GM23338 (cell line): ENCODE data around the gene NEDD4. TPM values are rescaled to one million over a fixed set of nuclear protein-coding genes. Genes with fewer than 3 reads are reported as not detected.

Source experiments
- ATAC-seq: fragments of 200-7000 bp; cut with Tn5 transposase; 3 replicates; pipeline ENCODE4 v1.9.1; 2020
- DNase-seq: peaks from one replicate; pipeline ENCODE4 v3.0.0-alpha.2; 2015; ENCODE audit warnings: low spot score
- H2AFZ ChIP-seq: fragments of 200-600 bp; sonication (generic); 2 replicates; pipeline ENCODE4 v1.8.0; 2016; ENCODE audit warnings: antibody characterized with exemption, mild to moderate bottlenecking, moderate library complexity
- H3F3A ChIP-seq: fragments of 200-600 bp; sonication (generic); replicated peaks from 2 replicates; pipeline ENCODE4 v1.8.0; 2017; ENCODE audit warnings: antibody characterized with exemption, mixed run types, low read depth
- H3K27ac ChIP-seq: fragments of 200-600 bp; sonication (generic); 2 replicates; pipeline ENCODE4 v1.6.1; 2016; ENCODE audit warnings: low read depth
- H3K27me3 ChIP-seq: fragments of 200-600 bp; sonication (generic); 2 replicates; pipeline ENCODE4 v1.8.0; 2016; ENCODE audit warnings: mild to moderate bottlenecking, mixed run types, moderate library complexity; ENCODE audit not compliant: insufficient read depth
- H3K36me3 ChIP-seq: fragments of 200-600 bp; sonication (generic); 2 replicates; pipeline ENCODE4 v1.8.0; 2016; ENCODE audit warnings: mild to moderate bottlenecking; ENCODE audit not compliant: insufficient read depth
- H3K4me1 ChIP-seq: fragments of 200-600 bp; sonication (generic); 2 replicates; pipeline ENCODE4 v1.8.0; 2016; ENCODE audit warnings: mild to moderate bottlenecking, moderate library complexity; ENCODE audit not compliant: insufficient read depth
- H3K4me2 ChIP-seq: fragments of 200-600 bp; sonication (generic); 2 replicates; pipeline ENCODE4 v1.7.1; 2017; ENCODE audit warnings: mixed run types
- H3K4me3 ChIP-seq: fragments of 200-600 bp; sonication (generic); 2 replicates; pipeline ENCODE4 v1.6.1; 2016; ENCODE audit warnings: mixed run types
- H3K79me2 ChIP-seq: fragments of 200-600 bp; sonication (generic); replicated peaks from 2 replicates; pipeline ENCODE4 v1.8.0; 2017; ENCODE audit warnings: mild to moderate bottlenecking; ENCODE audit not compliant: insufficient read depth
- H3K9me2 ChIP-seq: fragments of 200-600 bp; sonication (generic); 2 replicates; pipeline ENCODE4 v1.8.0; 2017; ENCODE audit not compliant: insufficient read depth
- H4K20me1 ChIP-seq: fragments of 200-600 bp; sonication (generic); replicated peaks from 2 replicates; pipeline ENCODE4 v1.8.0; 2017; ENCODE audit warnings: mild to moderate bottlenecking; ENCODE audit not compliant: insufficient read depth
- H3K27ac Mint-ChIP-seq: 2 replicates; pipeline ENCODE4 v1.8.0; 2020; ENCODE audit warnings: inconsistent platforms, mild to moderate bottlenecking, moderate library complexity, mixed read lengths
- H3K27me3 Mint-ChIP-seq: 3 replicates; pipeline ENCODE4 v1.8.0; 2022; ENCODE audit warnings: low read depth, mild to moderate bottlenecking, moderate library complexity, mixed read lengths, inconsistent platforms; ENCODE audit not compliant: insufficient read depth, poor library complexity
- H3K36me3 Mint-ChIP-seq: 3 replicates; pipeline ENCODE4 v1.8.0; 2021; ENCODE audit warnings: low read depth, mild to moderate bottlenecking, inconsistent platforms, moderate library complexity, mixed read lengths
- H3K4me1 Mint-ChIP-seq: 3 replicates; pipeline ENCODE4 v1.8.0; 2020; ENCODE audit warnings: mild to moderate bottlenecking, inconsistent platforms, mixed read lengths
- H3K4me3 Mint-ChIP-seq: 3 replicates; pipeline ENCODE4 v1.8.0; 2021; ENCODE audit warnings: moderate library complexity, mild to moderate bottlenecking, inconsistent platforms, mixed read lengths
- H3K9me3 Mint-ChIP-seq: 3 replicates; pipeline ENCODE4 v1.8.0; 2020; ENCODE audit warnings: moderate library complexity, mild to moderate bottlenecking, inconsistent platforms, mixed read lengths
- CREB1 ChIP-seq: fragments of 250-450 bp; sonication (Bioruptor Pico); IDR thresholded peaks from 2 replicates; pipeline ENCODE4 v1.5.0; 2020; ENCODE audit warnings: low read depth, mild to moderate bottlenecking, moderate library complexity
- CTCF ChIP-seq, 2 experiments: fragments of 200-600 bp in 1 of 2; sonication (generic) in 1 of 2; conservative IDR thresholded peaks; 2 replicates each; pipeline versions ENCODE4 v1.5.1 to v1.6.1; 2016 to 2017; ENCODE audit warnings: antibody characterized with exemption in 2 of 2, low read depth in 2 of 2, mild to moderate bottlenecking in 2 of 2, moderate library complexity in 1 of 2
- ETS1 ChIP-seq: IDR thresholded peaks from 2 replicates; pipeline ENCODE4 v1.6.1; 2016; ENCODE audit warnings: antibody characterized with exemption
- JUNB ChIP-seq: IDR thresholded peaks from one replicate; pipeline ENCODE4 v1.6.1; 2016; ENCODE audit warnings: antibody characterized with exemption; ENCODE audit not compliant: unreplicated experiment
- NANOG ChIP-seq: IDR thresholded peaks from 2 replicates; pipeline ENCODE4 v1.6.1; 2016; ENCODE audit warnings: antibody characterized with exemption, borderline replicate concordance
- POLR2AphosphoS5 ChIP-seq: IDR thresholded peaks from 2 replicates; pipeline ENCODE4 v1.6.1; 2016; ENCODE audit warnings: antibody characterized with exemption, low read depth
- REST ChIP-seq: IDR thresholded peaks from one replicate; pipeline ENCODE4 v1.6.1; 2018; ENCODE audit warnings: antibody characterized with exemption; ENCODE audit not compliant: unreplicated experiment
- STAT1 ChIP-seq: IDR thresholded peaks from one replicate; pipeline ENCODE4 v1.6.1; 2016; ENCODE audit warnings: antibody characterized with exemption; ENCODE audit not compliant: unreplicated experiment
- ZNF331 ChIP-seq: fragments of 250-450 bp; sonication (Bioruptor Pico); IDR thresholded peaks from 2 replicates; pipeline ENCODE4 v1.5.0; 2020; ENCODE audit warnings: low read depth, mild to moderate bottlenecking, moderate library complexity
- polyA plus RNA-seq: library from polyadenylated mRNA; unstranded; fragments of >200 nt; fragmentation: Nextera tagmentation; extraction: Ambion mirVana; gene quantifications from 2 replicates; pipeline ENCODE4 v1.2.1, GENCODE V29; 2016
- total RNA-seq: library from RNA; depleted of rRNA; stranded (reverse); fragments of >200 nt; shearing (Covaris generic); gene quantifications from 2 replicates; pipeline ENCODE4 v1.2.3, GENCODE V29; 2014

Gene NEDD4
- total and polyA plus RNA-seq, 2 experiments from 2014 or later: 2.1 to 7.2 TPM

GRCh38 chr15:55834331-55834730 lies 159.1 kb downstream of the NEDD4 start:
- no peaks in the 10 kb centered on the region for H4K20me1 ChIP-seq
- no peak for TF ChIP-seq NANOG
- TF ChIP-seq ZNF331 (CRISPR knock-in tag): no peak
- TF ChIP-seq CREB1: no peak
- TF ChIP-seq REST: no peak
- H3K27me3 ChIP-seq: no peaks in the 10 kb centered on the region
- ATAC-seq: no peak
- no peak for DNase-seq
- H3K4me3 ChIP-seq: no peak overlapping the region
- no peaks in the 10 kb centered on the region for H3K9me2 ChIP-seq
- H3K4me1 ChIP-seq: no peaks in the 10 kb centered on the region
- no peaks in the 10 kb centered on the region for H3K9me3 Mint-ChIP-seq
- no peaks in the 10 kb centered on the region for H3K36me3 Mint-ChIP-seq
- no peaks in the 10 kb centered on the region for H3F3A ChIP-seq
- H3K27me3 Mint-ChIP-seq: no peaks in the 10 kb centered on the region
- H3K79me2 ChIP-seq: no peaks in the 10 kb centered on the region
- no peak overlapping the region for H2AFZ ChIP-seq
- no peak overlapping the region for H3K27ac ChIP-seq
- H3K36me3 ChIP-seq: no peaks in the 10 kb centered on the region
- no peaks in the 10 kb centered on the region for H3K4me1 Mint-ChIP-seq
- H3K4me2 ChIP-seq: no peak overlapping the region
- no peak overlapping the region for H3K27ac Mint-ChIP-seq
- H3K4me3 Mint-ChIP-seq: no peak overlapping the region

GRCh38 chr15:55829826-55830225 lies 163.6 kb downstream of the NEDD4 start:
- no peaks in the 10 kb centered on the region for H3F3A ChIP-seq
- no peaks in the 10 kb centered on the region for H3K4me1 ChIP-seq
- H4K20me1 ChIP-seq: no peaks in the 10 kb centered on the region
- H3K27ac ChIP-seq: no peak overlapping the region
- Mint-ChIP-seq H3K27me3 (no peaks in the 10 kb centered on the region), H3K4me3 (no peak overlapping the region), H3K4me1 (no peaks in the 10 kb centered on the region), H3K27ac (no peak overlapping the region), H3K9me3 (no peaks in the 10 kb centered on the region), H3K36me3 (no peaks in the 10 kb centered on the region)
- H3K27me3 ChIP-seq: no peaks in the 10 kb centered on the region
- TF ChIP-seq JUNB: no peak
- ATAC-seq (no peak), DNase-seq (no peak)
- H3K36me3 ChIP-seq: no peaks in the 10 kb centered on the region
- no peaks in the 10 kb centered on the region for H3K9me2 ChIP-seq
- H3K4me2 ChIP-seq: no peak overlapping the region
- no peak overlapping the region for H3K4me3 ChIP-seq
- no peaks in the 10 kb centered on the region for H3K79me2 ChIP-seq
- H2AFZ ChIP-seq: no peak overlapping the region

- ATAC-seq: no peak
- H3F3A ChIP-seq: no peaks in the 10 kb centered on the region
- Mint-ChIP-seq H3K4me3 (no peak overlapping the region), H3K4me1 (no peaks in the 10 kb centered on the region), H3K9me3 (no peaks in the 10 kb centered on the region), H3K27ac (no peak overlapping the region), H3K36me3 (no peaks in the 10 kb centered on the region), H3K27me3 (no peaks in the 10 kb centered on the region)
- H3K27me3 ChIP-seq: no peaks in the 10 kb centered on the region
- H2AFZ ChIP-seq: no peak overlapping the region
- H4K20me1 ChIP-seq: no peaks in the 10 kb centered on the region
- no peaks in the 10 kb centered on the region for H3K9me2 ChIP-seq
- H3K27ac ChIP-seq: no peak overlapping the region
- no peak overlapping the region for H3K4me3 ChIP-seq
- H3K36me3 ChIP-seq: no peaks in the 10 kb centered on the region
- no peaks in the 10 kb centered on the region for H3K4me1 ChIP-seq
- no peaks in the 10 kb centered on the region for H3K79me2 ChIP-seq
- DNase-seq: no peak
- no peak overlapping the region for H3K4me2 ChIP-seq
- TF ChIP-seq STAT1: no peak
- no peak for TF ChIP-seq CTCF (conservative IDR thresholded peaks at IDR 0.05; ENCODE audit: low read depth in 2 of 2)
- no peak for TF ChIP-seq ETS1
- TF ChIP-seq REST: no peak
- TF ChIP-seq CREB1: no peak
- TF ChIP-seq POLR2AphosphoS5: no peak
- no peak for TF ChIP-seq JUNB
- no peak for TF ChIP-seq ZNF331 (CRISPR knock-in tag)
Measured at GRCh38 chr15:55827955-55828354, 165.5 kb downstream of the NEDD4 start.
